NCI-H82 (cell line): ENCODE measurements around the gene MAML1.
"Not testable (repeated sequence)": the region's sequence is repeated elsewhere in the genome, so short reads cannot be mapped to it uniquely, and the experiment has no call there.

ENCODE experiments used
- DNase-seq: peaks from one replicate; lab custom pipeline; 2025; lab: John Stamatoyannopoulos, UW

The MAML1 gene

GRCh38 chr5:179732412-179732917 lies at the start of gene MAML1:
TSS of gene MAML1 (plus strand) at chr5:179732822. CDS start at chr5:179733113, 291 bp downstream.
- DNase-seq = peak; percentile 99

GRCh38 chr5:179689212-179689611 lies 43.4 kb upstream of the MAML1 start:
- DNase-seq = not testable (repeated sequence)

GRCh38 chr5:179694561-179694960 lies 38.1 kb upstream of the MAML1 start:
- no peak for DNase-seq

- no peak for DNase-seq
Measured at GRCh38 chr5:179696603-179697002, 36.0 kb upstream of the MAML1 start.

GRCh38 chr5:179697108-179697507 lies 35.5 kb upstream of the MAML1 start:
- DNase-seq = no peak

GRCh38 chr5:179697543-179697942 lies 35.1 kb upstream of the MAML1 start:
- DNase-seq = not testable (repeated sequence)

- peak; percentile 99 for DNase-seq
Measured at GRCh38 chr5:179697993-179698934, 34.4 kb upstream of the MAML1 start.

- DNase-seq = no peak
Measured at GRCh38 chr5:179698935-179699615, 33.5 kb upstream of the MAML1 start, which contains the start of gene CANX. TSS of gene CANX (plus strand) at chr5:179698967. CDS start at chr5:179705682, 6,715 bp downstream.

GRCh38 chr5:179699616-179700237 lies 32.9 kb upstream of the MAML1 start:
- peak; percentile 69 for DNase-seq

- DNase-seq = no peak
Measured at GRCh38 chr5:179700401-179700918, 32.2 kb upstream of the MAML1 start.

- no peak for DNase-seq
Measured at GRCh38 chr5:179716286-179716685, 16.3 kb upstream of the MAML1 start.

- DNase-seq = no peak
Measured at GRCh38 chr5:179720222-179720621, 12.4 kb upstream of the MAML1 start.

GRCh38 chr5:179724163-179724562 lies 8.5 kb upstream of the MAML1 start:
- no peak for DNase-seq

- no peak for DNase-seq
Measured at GRCh38 chr5:179727106-179727505, 5.5 kb upstream of the MAML1 start.

GRCh38 chr5:179729303-179729702 lies 3.3 kb upstream of the MAML1 start:
- DNase-seq = no peak

- DNase-seq = no peak
Measured at GRCh38 chr5:179729727-179730126, 2.9 kb upstream of the MAML1 start.

- DNase-seq = no peak
Measured at GRCh38 chr5:179730356-179730755, 2.3 kb upstream of the MAML1 start.

- DNase-seq = no peak
Measured at GRCh38 chr5:179730852-179731251, 1.8 kb upstream of the MAML1 start.

GRCh38 chr5:179731791-179732411 lies 721 bp upstream of the MAML1 start:
- DNase-seq = peak; percentile 43

GRCh38 chr5:179732918-179733771 lies 523 bp downstream of the MAML1 start:
- DNase-seq = peak; percentile 24

- DNase-seq = no peak
Measured at GRCh38 chr5:179733772-179734126, 1.1 kb downstream of the MAML1 start.
